Measurements from ENCODE around the gene DCTN3.

GRCh38 chr9:34659592-34660253 is 39.4 kb upstream of the DCTN3 start:
- no peak for TF ChIP-seq CTCF (IDR thresholded peaks at IDR 0.05)
- no peak for TF ChIP-seq EP300 (IDR thresholded peaks at IDR 0.05; ENCODE audit: low read depth)
- TF ChIP-seq POLR2A (IDR thresholded peaks at IDR 0.05): no peak
- no peak for TF ChIP-seq POLR2AphosphoS5 (IDR thresholded peaks at IDR 0.05)

Data from transverse colon (tissue), 4 donors.